ENCODE results near the gene ARX.

Gene ARX

DNA sequence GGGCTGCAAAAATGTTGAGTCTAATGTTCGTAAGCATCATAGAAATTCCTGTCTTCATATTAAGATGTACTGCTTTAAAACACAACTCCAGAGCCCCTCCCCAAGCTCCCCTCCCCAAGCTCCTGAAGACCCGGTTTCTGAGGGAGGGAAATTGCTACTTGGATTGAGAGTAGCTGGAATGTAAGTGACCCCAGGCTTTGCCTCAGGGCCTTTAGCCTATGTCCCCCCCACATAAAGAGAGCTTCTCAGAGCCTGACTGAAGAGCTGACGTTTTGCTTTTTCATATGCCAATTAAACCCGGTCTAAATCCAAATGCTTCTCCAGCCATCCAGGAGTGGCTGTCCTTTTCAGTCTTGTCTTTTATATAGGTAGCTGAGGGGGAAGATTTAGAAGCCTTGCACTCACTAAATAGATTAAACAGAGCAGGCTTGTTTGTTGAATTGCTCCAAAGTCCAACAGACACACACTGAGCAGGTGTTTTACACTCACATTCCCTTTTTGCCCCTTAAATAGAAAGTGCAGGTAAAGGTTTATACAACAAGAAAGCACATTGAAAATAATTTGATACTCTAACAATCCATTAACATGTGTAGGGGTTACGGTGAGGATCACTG, 19.6 kb downstream of the ARX start:
- no peak for DNase-seq

DNA sequence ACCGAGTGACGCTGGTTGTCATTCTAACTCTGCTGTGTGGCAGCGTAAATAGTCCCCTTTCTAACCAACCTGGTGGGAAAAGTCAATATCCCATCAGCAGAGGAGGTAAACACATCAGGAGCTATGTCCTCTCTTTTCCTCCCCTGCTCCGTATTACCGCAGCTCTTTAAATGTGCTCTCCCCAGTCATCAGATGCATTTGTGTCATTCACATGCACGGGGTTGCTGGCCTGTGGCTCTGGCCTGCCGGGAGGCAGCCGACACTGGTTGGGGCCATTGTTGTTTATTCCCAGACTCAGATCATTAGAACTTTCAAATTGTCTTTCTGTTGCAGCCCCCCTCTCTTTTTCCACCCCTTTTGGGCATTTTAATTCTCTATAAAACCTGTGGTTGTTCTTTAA, 21.9 kb downstream of the ARX start:
- no peak for DNase-seq

- no peak for DNase-seq
Measured at GRCh38 chrX:24990535-24990934, 25.2 kb downstream of the ARX start.

GRCh38 chrX:24988314-24988713, 27.5 kb downstream of the ARX start:
- DNase-seq, result no peak

- no peak for DNase-seq
Measured at GRCh38 chrX:24987731-24988130, 28.0 kb downstream of the ARX start.

DNA sequence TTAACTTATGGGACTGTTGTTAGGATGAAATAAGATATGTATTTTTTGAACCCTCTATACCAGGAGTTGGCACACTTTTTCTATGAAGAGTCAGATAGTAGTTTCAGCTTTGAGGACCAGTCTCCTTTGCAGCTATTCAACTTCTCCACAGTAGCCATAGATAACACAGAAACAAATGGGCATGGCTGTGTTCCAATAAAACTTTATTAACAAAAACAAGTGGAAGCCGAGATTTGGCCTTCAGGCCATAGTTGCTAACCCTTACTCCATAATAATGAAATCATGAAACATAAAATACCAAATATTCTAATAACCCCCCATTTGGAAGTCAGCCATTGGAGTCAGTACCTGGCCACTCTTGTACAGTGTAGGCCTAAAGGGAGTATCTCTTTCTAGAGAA, 30.6 kb downstream of the ARX start:
- DNase-seq, result no peak

GRCh38 chrX:24983931-24984330, 31.8 kb downstream of the ARX start:
- no peak for DNase-seq

DNA sequence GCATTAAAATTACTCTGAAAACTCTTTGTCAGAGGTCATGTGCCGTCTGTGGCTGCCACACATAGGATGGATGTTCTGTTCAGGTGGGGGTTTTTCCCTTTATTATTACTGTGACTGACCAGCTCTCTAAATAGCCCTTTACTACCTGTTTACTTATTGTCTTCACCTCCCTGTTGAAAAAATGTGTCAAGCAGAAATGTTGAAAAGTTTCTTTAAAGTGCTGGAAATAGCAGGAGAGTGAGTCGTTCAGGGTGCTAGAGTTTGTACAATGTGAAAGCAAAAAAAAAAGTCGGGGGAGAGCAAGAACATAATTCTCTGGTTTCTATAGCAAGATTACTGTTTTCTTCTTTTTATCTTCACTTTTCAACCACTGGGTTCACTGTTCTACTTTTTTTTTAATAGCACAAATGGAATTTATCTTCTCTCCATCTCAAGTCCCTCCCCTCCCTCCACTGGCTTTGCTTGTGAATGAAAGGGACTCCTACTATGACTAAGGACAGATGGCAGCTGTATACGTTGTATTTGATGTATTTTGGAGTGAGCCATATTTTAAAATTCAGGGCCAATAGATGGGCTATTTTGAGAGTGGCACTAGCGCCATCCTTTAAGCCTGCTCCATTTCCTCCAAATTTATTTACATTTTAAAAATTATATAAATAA, 33.3 kb downstream of the ARX start:
- DNase-seq, result no peak

DNA sequence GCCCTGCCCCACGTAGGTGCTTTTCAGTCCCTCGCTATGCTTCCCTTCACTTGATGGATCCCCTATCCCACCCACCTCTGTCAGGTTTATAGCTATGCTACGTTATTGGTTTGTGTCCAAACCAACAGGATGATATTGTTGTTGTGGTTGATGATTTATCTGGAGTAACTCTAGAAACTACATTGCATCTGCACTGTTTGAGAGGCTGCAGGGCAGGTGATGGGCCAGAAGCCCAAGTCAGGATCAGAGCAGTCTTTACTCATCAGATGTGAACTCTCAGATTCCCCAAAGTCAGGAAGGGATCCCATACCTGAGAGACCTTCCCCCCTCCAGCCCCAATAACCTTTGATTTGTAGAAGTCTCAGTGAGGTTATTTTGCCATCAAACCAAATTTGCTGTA, 34.7 kb downstream of the ARX start:
- no peak for DNase-seq

DNA sequence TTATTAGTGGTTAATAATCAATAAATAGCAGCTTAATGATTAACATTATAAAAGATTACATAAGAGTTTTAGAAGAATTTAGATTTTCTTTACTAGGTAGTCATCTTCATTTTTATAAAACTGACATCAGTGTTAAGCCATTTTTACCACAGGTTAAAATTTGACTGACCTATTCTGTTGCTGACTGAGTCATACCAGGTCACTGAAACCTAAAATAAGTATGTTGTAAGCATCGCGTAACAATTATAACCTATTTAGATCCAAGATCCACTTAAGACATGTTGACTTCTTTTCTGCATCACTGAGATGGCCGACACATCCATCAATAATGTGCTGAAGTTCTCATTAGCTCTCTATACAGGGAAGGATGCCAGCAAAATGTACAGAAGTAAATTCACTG, 36.7 kb downstream of the ARX start:
- DNase-seq, result no peak

DNA sequence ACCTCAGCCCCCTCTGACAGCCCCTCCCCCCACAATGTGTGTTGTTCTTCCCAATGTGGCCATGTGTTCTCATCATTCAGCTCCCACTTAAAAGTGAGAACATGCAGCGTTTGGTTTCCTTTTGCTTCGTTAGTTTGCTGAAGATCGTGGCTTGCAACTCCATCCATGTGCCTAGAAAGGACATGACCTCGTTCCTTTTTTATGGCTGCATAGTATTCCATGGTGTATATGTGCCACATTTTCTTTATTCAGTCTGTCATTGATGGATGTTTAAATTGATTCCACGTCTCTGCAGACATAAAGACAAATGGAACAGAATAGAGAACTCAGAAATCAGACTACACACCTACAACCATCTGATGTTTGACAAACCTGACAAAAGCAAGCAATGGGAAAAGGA, 46.0 kb downstream of the ARX start:
- DNase-seq, result no peak

GRCh38 chrX:24965372-24965771, 50.4 kb downstream of the ARX start:
- DNase-seq, result no peak

GRCh38 chrX:24963823-24964222, 51.9 kb downstream of the ARX start:
- DNase-seq, result peak; percentile 1

DNA sequence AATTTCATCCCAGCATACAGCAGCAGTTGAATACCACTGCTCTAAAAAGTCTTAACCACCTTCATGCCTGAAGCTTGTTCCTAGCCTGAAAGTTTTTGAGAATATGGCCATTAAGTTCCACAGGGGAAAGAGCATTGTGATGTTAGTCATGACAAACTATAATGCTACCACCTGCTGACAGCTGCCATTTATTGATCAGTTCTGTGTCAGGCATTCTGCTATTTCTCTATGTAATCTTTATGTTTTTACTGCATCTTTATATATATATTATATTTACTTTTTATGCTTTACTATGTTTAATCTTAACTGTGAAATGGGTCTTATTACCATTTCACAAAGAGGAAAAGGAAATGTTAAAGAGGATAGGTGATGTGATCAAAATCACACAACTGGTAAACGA, 54.0 kb downstream of the ARX start:
- DNase-seq, result no peak

DNA sequence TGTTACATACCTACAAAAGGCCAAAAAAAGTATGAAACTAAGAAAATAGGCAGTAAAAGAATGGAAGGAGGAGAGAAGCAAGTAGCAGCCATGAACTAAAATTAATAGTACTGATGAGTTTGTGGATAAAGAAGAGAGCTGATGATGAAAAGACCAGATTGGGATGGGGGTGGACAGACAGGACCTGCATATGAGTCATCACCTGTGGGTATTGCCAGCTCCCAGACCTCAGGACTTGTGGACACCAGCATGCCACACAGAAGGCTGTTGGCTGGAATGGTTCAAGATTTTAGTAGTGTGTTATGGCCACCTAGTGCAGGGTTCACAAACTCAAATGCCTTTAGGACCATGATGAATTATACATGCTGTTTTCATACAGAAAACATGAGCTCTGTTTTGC, 58.9 kb downstream of the ARX start:
- DNase-seq, result no peak

- no peak for DNase-seq
Measured at GRCh38 chrX:24955372-24955930, 60.3 kb downstream of the ARX start.

DNA sequence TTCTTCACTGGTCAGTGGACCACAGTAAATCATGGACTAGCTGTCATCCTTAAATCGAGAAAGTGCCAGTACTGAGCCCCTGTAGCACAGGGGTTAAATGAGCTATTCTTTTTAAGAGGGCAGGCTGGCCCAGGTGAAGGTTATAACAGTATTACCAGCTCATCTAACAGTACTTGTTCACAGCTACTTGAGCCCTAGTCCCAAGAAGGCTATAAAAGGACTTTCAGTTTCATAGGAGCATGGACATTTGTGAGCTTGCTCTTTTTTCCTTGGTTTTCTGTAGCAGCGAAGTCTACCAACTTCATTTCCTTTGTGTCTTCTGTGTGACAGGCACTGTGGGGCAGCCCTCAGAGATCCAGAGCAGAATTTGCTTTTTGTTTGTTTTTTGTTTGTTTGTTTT, 61.0 kb downstream of the ARX start:
- no peak for DNase-seq
